ENCODE measurements around the gene FDXR. TPM values are rescaled to one million over a fixed set of nuclear protein-coding genes. Genes with fewer than 3 reads are reported as not detected.
"Not testable (repeated sequence)": the region's sequence is repeated elsewhere in the genome, so short reads cannot be mapped to it uniquely, and the experiment has no call there.

FDXR gene
- total and polyA plus RNA-seq, 8 donors: 4.3 to 15.1 (median 11.9) TPM

DNA sequence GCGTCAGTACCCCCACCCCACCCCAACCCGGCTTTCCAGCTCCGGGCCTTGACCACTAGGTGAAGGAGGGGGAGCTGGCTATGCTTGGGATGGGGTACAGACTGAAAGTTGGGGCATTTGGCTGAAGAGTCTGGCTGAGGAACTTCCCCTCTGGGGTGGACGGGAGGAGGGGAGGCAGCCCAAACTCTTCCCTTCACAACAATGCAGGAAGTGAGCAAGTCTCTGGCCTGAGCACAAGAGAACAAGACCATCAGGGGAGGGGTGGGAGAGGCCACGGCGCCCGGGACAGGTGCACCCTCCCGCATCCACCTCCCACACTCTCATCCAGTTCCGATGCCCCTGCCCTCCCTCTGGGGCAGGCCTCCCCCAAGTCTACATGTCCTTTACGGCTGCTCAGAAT, 44.6 kb upstream of the FDXR start:
- DNase-seq (no peak), ATAC-seq (peak in 2 of 4 donors; percentile 13 to 36), FAIRE-seq (no peak)
- Histone ChIP-seq H3K4me1 (no peaks in the 10 kb centered on the region), H3K27me3 (no peaks in the 10 kb centered on the region), H3K4me3 (no peak overlapping the region), H3K36me3 (no peaks in the 10 kb centered on the region), H3K27ac (no peak overlapping the region), H3K9me3 (no peaks in the 10 kb centered on the region)
- intact Hi-C loops (cut with DNase I): no loop called here
- 61 to 76% methylated on average over 10 of the region's 10 CpGs for WGBS, 2 donors
- TF ChIP-seq CTCF (IDR thresholded peaks at IDR 0.05): no peak

GRCh38 chr17:74916851-74917199, 44.0 kb upstream of the FDXR start:
- WGBS, 2 donors: 77 to 86% methylated on average over 11 of the region's 11 CpGs
- intact Hi-C loops (cut with DNase I): no loop called here

GRCh38 chr17:74916136-74916850, 43.5 kb upstream of the FDXR start:
- no peak for ATAC-seq
- H3K27me3 ChIP-seq: no peaks in the 10 kb centered on the region
- H3K4me3 ChIP-seq: no peak overlapping the region
- no peaks in the 10 kb centered on the region for H3K9me3 ChIP-seq
- intact Hi-C loops (cut with DNase I): no loop called here
- DNase-seq: no peak
- WGBS, 2 donors: 74 to 78% methylated on average over 13 of the region's 13 CpGs
- no peak overlapping the region for H3K27ac ChIP-seq
- TF ChIP-seq CTCF (IDR thresholded peaks at IDR 0.05): no peak
- no peaks in the 10 kb centered on the region for H3K36me3 ChIP-seq
- H3K4me1 ChIP-seq: no peaks in the 10 kb centered on the region
- no peak for FAIRE-seq

More at GRCh38 chr17:74916851-74917199, 44.0 kb upstream of the FDXR start:
- DNase-seq (no peak), ATAC-seq (no peak), FAIRE-seq (no peak)
- no peaks in the 10 kb centered on the region for H3K9me3 ChIP-seq
- H3K36me3 ChIP-seq: no peaks in the 10 kb centered on the region
- TF ChIP-seq CTCF (IDR thresholded peaks at IDR 0.05): no peak
- no peaks in the 10 kb centered on the region for H3K4me1 ChIP-seq
- H3K4me3 ChIP-seq: no peak overlapping the region
- no peak overlapping the region for H3K27ac ChIP-seq
- H3K27me3 ChIP-seq: no peaks in the 10 kb centered on the region

DNA sequence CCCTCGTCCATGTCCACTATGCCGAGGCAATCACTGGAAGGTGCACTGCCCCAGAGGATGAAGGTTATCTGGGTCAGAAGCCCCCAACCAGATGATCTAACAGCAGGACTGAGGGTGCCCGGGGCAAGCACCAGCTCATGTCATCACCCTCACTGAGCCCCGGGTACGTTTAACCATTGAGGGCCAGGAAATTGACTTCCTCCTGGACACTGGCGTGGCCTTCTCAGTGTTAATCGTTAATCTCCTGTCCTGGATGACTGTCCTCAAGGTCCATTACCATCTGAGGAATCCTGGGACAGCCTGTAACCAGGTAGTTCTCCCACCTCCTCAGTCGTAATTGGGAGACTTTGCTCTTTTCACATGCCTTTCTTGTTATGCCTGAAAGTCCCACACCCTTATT, 38.6 kb upstream of the FDXR start:
- H3K27me3 ChIP-seq; intact Hi-C loops (cut with DNase I); H3K27ac ChIP-seq; DNase-seq; H3K4me1 ChIP-seq; H3K4me3 ChIP-seq; FAIRE-seq; H3K36me3 ChIP-seq; ATAC-seq; H3K9me3 ChIP-seq: not testable (repeated sequence)
- WGBS, 2 donors: 55 to 61% methylated on average over 8 of the region's 8 CpGs

GRCh38 chr17:74909097-74909496, 36.3 kb upstream of the FDXR start:
- H3K27me3 ChIP-seq; FAIRE-seq; H3K27ac ChIP-seq; H3K9me3 ChIP-seq; H3K4me1 ChIP-seq; ATAC-seq; H3K36me3 ChIP-seq; DNase-seq; H3K4me3 ChIP-seq; intact Hi-C loops (cut with DNase I): not testable (repeated sequence)
- 61 to 65% methylated on average over 4 of the region's 4 CpGs for WGBS, 2 donors

DNA sequence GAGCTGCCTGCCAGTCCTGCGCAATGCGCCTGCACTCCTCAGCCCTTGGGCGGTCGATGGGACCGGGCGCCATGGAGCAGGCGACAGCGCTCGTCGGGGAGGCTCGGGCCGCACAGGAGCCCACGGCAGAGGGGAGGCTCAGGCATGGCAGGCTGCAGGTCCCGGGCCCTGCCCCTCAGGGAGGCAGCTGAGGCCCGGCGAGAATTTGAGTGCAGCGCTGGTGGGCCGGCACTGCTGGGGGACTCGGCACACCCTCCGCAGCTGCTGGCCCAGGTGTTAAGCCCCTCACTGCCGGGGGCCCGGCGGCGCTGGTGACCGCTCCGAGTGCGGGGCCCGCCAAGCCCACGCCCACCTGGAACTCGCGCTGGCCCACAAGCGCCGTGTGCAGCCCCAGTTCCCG, 34.2 kb upstream of the FDXR start:
- no peak overlapping the region for H3K27ac ChIP-seq
- ATAC-seq (no peak), FAIRE-seq (no peak), DNase-seq (no peak)
- no peak for TF ChIP-seq CTCF (IDR thresholded peaks at IDR 0.05)
- no peak overlapping the region for H3K4me3 ChIP-seq
- H3K4me1 ChIP-seq: no peaks in the 10 kb centered on the region
- H3K9me3 ChIP-seq: no peaks in the 10 kb centered on the region
- H3K36me3 ChIP-seq: no peaks in the 10 kb centered on the region
- intact Hi-C loops (cut with DNase I): no loop called here
- no peaks in the 10 kb centered on the region for H3K27me3 ChIP-seq
- 93 to 96% methylated on average over 29 to 34 of the region's 34 CpGs for WGBS, 2 donors

- H3K4me3 ChIP-seq; intact Hi-C loops (cut with DNase I); H3K9me3 ChIP-seq; H3K4me1 ChIP-seq; ATAC-seq; FAIRE-seq; H3K36me3 ChIP-seq; DNase-seq; H3K27me3 ChIP-seq; H3K27ac ChIP-seq: not testable (repeated sequence)
- 62 to 69% methylated on average over 6 of the region's 6 CpGs for WGBS, 2 donors
Measured at GRCh38 chr17:74906214-74906793, 33.5 kb upstream of the FDXR start.

Measured in pancreas (tissue), 10 donors.